ENCODE results near the gene CRTC1. TPM values are rescaled to one million over a fixed set of nuclear protein-coding genes. Genes with fewer than 3 reads are reported as not detected.

Gene CRTC1
- total RNA-seq, 4 donors from 2014 or later, result 2.8 to 8.8 (median 3.7) TPM

DNA sequence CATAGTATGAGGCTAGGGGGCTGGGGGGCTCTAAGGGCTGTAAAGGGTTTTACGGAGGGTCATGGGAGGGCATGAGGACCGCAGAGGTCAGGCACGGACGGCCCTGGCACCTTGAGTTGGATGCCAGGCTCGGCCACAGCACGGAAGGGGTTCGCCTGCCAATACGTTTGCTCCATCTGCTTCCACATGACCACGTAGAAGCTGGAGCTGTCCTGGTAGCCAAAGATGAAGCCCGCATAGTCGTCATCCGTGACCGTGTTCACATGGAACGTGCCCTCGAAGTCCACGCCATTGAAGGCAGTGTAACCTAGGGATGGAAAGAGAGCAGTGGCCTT lies 101.3 kb downstream of the CRTC1 start:
- peaks cover 42 to 45% (median 45%) of the 10 kb centered on the region in 3 donors for H3K27me3 ChIP-seq
- H3K9me3 ChIP-seq, result no peaks in the 10 kb centered on the region
- in situ Hi-C loops (cut with MboI; ENCODE audit: low sequenced_read_pairs in 4 of 4), result no loop called here
- no peak for TF ChIP-seq POLR2A (IDR thresholded peaks at IDR 0.05)
- TF ChIP-seq, protein P1, sequence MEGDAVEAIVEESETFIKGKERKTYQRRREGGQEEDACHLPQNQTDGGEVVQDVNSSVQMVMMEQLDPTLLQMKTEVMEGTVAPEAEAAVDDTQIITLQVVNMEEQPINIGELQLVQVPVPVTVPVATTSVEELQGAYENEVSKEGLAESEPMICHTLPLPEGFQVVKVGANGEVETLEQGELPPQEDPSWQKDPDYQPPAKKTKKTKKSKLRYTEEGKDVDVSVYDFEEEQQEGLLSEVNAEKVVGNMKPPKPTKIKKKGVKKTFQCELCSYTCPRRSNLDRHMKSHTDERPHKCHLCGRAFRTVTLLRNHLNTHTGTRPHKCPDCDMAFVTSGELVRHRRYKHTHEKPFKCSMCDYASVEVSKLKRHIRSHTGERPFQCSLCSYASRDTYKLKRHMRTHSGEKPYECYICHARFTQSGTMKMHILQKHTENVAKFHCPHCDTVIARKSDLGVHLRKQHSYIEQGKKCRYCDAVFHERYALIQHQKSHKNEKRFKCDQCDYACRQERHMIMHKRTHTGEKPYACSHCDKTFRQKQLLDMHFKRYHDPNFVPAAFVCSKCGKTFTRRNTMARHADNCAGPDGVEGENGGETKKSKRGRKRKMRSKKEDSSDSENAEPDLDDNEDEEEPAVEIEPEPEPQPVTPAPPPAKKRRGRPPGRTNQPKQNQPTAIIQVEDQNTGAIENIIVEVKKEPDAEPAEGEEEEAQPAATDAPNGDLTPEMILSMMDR (IDR thresholded peaks at IDR 0.05 in 4 of 5, conservative IDR thresholded peaks at IDR 0.05 in 1 of 5), result no peak
- peak; percentile 24 to 31 for ATAC-seq
- no peaks in the 10 kb centered on the region for H3K36me3 ChIP-seq
- H3K27ac ChIP-seq, result no peak overlapping the region
- H3K4me1 ChIP-seq, result peaks cover 10 to 17% of the 10 kb centered on the region in 2 donors
- peak overlapping the region in 2 of 4 donors; percentile 27 to 48 for H3K4me3 ChIP-seq
- intact Hi-C loops (cut with DNase I; ENCODE audit: low total_unique reads), result no loop called here
- DNase-seq, result no peak

DNA sequence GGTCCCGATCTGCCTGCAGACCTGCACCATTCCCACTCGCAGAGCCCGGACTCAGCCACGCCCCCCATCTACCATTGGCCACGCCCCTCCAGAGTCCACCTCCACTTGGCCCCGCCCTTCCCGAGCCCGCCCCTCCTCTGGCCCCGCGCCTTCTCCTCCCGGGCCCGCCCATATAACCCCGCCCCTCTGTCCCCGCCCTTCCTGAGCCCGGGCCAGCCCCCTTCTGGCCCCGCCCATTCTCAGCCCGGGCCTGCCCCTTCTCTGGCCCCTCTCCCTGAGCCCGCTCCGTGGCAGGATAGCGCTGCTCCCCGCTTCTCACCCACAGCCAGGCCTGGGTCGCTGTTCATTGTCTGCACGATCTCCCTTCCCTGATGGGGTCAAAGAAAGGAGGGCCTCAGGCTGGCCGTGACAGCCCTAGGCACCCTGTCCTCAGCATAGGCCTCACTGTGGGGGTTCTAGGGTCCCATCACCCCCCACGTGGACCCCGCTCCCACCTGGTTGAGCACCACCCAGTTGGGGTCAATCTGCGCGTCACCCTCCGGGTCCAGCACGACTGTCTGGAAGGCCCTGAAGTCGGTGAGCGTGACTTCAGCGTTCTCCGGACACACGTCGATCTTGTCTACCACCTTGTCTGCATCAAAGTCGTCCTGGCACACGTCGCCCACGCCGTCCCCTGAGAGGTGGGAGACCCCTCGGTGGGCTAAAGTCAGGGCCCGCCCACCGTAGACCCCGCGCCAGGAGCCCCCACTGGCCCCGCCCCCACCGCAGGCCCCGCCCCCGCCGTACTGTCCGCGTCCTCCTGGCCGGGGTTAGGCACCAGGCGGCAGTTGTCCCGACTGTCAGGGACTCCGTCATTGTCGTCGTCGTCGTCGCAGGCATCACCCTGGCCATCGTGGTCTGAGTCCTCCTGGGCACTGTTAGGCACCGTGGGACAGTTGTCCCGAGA lies 102.0 kb downstream of the CRTC1 start:
- intact Hi-C loops (cut with DNase I; ENCODE audit: low total_unique reads), result no loop called here

DNA sequence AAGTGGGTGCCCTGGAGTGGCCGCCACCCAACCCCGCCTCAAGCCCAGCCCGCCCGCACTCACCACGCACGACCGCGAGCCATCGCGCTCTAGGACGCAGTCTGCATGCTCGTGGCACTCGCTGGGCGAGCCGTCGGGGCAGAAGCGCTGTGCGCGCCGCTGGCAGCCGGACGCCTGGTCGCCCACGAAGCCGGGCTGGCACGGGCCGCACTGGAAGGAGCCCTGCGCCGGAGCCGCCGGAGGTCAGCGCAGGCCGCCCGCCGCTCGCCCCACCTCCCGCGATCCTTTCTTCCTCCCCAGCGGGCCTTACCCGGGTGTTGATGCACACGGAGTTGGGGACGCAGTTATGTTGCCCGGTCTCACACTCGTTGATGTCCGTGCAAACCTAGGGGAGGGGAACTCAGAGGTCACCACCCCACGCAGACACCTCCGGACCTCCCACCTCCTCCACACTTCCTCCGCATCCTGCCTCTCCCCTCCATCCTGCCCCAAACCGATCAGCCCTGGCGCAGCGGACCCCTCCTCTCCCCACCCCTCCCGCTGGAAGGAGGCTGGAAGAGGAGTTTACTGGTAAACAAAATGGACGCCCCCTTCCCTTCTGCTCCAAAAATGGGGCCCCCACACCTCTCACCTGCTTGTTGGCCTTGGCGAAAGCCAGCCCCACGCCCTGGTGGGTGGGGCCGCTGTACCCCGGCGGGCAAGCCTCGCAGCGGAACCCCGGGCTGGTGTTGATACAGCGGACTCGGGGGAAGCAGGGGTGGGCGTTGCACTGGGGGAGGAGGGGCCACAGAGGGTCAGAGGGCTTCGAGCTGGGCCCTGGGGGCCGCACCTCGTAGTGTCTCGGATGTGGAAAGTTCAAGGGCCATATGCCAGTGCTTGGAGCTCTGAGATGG lies 105.3 kb downstream of the CRTC1 start:
- Histone ChIP-seq H3K4me3 (peak overlapping the region in 1 of 4 donors; percentile 10), H3K27me3 (peaks cover 71 to 79% (median 75%) of the 10 kb centered on the region in 3 donors), H3K9me3 (no peaks in the 10 kb centered on the region), H3K4me1 (peaks cover 10 to 31% of the 10 kb centered on the region in 2 donors), H3K36me3 (no peaks in the 10 kb centered on the region), H3K27ac (no peak overlapping the region)
- DNase-seq (no peak), ATAC-seq (no peak)
- in situ Hi-C loops (cut with MboI; ENCODE audit: low sequenced_read_pairs in 4 of 4) (no loop called here), intact Hi-C loops (cut with DNase I; ENCODE audit: low total_unique reads) (no loop called here)
- no peak for TF ChIP-seq POLR2A (IDR thresholded peaks at IDR 0.05)
- TF ChIP-seq, protein P1 (IDR thresholded peaks at IDR 0.05 in 4 of 5, conservative IDR thresholded peaks at IDR 0.05 in 1 of 5), result no peak

More for the DNA sequence above, 102.0 kb downstream of the CRTC1 start:
- Histone ChIP-seq H3K27ac (no peak overlapping the region), H3K4me3 (peak overlapping the region; percentile 2 to 48 (median 30)), H3K36me3 (no peaks in the 10 kb centered on the region), H3K4me1 (peaks cover 10 to 23% of the 10 kb centered on the region in 2 donors), H3K9me3 (no peaks in the 10 kb centered on the region), H3K27me3 (peaks cover 49 to 52% (median 52%) of the 10 kb centered on the region in 3 donors)
- in situ Hi-C loops (cut with MboI; ENCODE audit: low sequenced_read_pairs in 4 of 4), result no loop called here
- no peak for TF ChIP-seq POLR2A (IDR thresholded peaks at IDR 0.05)
- TF ChIP-seq, protein P1 (IDR thresholded peaks at IDR 0.05 in 4 of 5, conservative IDR thresholded peaks at IDR 0.05 in 1 of 5), result no peak
- peak; percentile 39 to 79 for ATAC-seq
- peak; percentile 56 to 76 for DNase-seq

DNA sequence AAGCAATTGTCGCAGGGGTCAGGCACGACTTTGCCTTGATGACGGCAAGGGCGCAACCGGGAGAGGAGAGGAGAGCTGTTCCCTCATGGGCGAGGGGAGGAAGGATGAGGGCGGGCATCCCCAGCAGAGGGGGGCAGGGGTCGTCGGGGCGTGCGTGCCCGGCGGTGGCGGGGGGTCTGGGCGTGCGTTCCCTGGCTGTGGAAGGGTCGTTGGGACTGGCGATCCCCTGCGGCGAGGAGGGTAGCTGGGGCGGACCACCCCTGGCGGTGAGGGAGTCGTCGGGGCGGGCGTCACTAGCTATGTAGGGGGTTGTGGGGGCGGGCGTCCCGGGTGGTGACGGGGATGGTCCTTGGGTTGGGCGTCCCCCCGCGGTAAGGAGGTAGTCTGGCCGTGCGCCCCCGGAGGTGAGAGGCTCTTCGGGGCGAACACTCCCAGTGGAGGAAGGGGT lies 106.0 kb downstream of the CRTC1 start:
- Histone ChIP-seq H3K4me1 (peaks cover 10 to 31% of the 10 kb centered on the region in 2 donors), H3K9me3 (no peaks in the 10 kb centered on the region), H3K36me3 (no peaks in the 10 kb centered on the region), H3K4me3 (peak overlapping the region; percentile 10 to 39 (median 30)), H3K27me3 (peaks cover 71 to 79% (median 75%) of the 10 kb centered on the region in 3 donors), H3K27ac (no peak overlapping the region)
- no peak for DNase-seq
- in situ Hi-C loops (cut with MboI; ENCODE audit: low sequenced_read_pairs in 4 of 4), result no loop called here
- no peak for TF ChIP-seq POLR2A (IDR thresholded peaks at IDR 0.05)
- TF ChIP-seq, protein P1 (IDR thresholded peaks at IDR 0.05 in 4 of 5, conservative IDR thresholded peaks at IDR 0.05 in 1 of 5), result no peak
- intact Hi-C loops (cut with DNase I; ENCODE audit: low total_unique reads), result no loop called here
- no peak for ATAC-seq
